HUES48 (cell line): ENCODE data around the gene SF1.

Source experiments
- H3K27ac ChIP-seq: one replicate; pipeline ENCODE4 v1.7.0; 2013; ENCODE audit warnings: low read depth, low read length, inconsistent platforms
- H3K27me3 ChIP-seq: 2 replicates; pipeline ENCODE4 v1.6.1; 2013; ENCODE audit warnings: mild to moderate bottlenecking, low read length; ENCODE audit not compliant: control insufficient read depth, insufficient read depth
- H3K36me3 ChIP-seq: 2 replicates; pipeline ENCODE4 v1.6.1; 2013; ENCODE audit warnings: low read length; ENCODE audit not compliant: control insufficient read depth, insufficient read depth
- H3K4me1 ChIP-seq: 2 replicates; pipeline ENCODE4 v1.6.1; 2013; ENCODE audit warnings: mild to moderate bottlenecking, low read length; ENCODE audit not compliant: control insufficient read depth, insufficient read depth
- H3K4me3 ChIP-seq: 2 replicates; pipeline ENCODE4 v1.5.1; 2013; ENCODE audit warnings: mild to moderate bottlenecking, low read depth, low read length
- H3K9ac ChIP-seq: 2 replicates; pipeline ENCODE4 v1.6.1; 2013; ENCODE audit warnings: mild to moderate bottlenecking, low read depth, low read length, moderate library complexity
- H3K9me3 ChIP-seq: 2 replicates; pipeline ENCODE4 v1.6.1; 2013; ENCODE audit warnings: low read length; ENCODE audit not compliant: control insufficient read depth, insufficient read depth

Gene SF1

GRCh38 chr11:64790205-64791095, 12.1 kb upstream of the SF1 start:
- H3K9ac ChIP-seq: no peak overlapping the region
- H3K27ac ChIP-seq: no peak overlapping the region
- no peak overlapping the region for H3K4me3 ChIP-seq
- H3K9me3 ChIP-seq: no peaks in the 10 kb centered on the region
- no peaks in the 10 kb centered on the region for H3K4me1 ChIP-seq
- peaks cover 7% of the 10 kb centered on the region for H3K36me3 ChIP-seq
- H3K27me3 ChIP-seq: no peaks in the 10 kb centered on the region

- no peak overlapping the region for H3K9ac ChIP-seq
- no peaks in the 10 kb centered on the region for H3K4me1 ChIP-seq
- H3K27me3 ChIP-seq: no peaks in the 10 kb centered on the region
- H3K4me3 ChIP-seq: no peak overlapping the region
- peaks cover 7% of the 10 kb centered on the region for H3K36me3 ChIP-seq
- H3K27ac ChIP-seq: no peak overlapping the region
- no peaks in the 10 kb centered on the region for H3K9me3 ChIP-seq
These were observed 11.2 kb upstream of the SF1 start for GRCh38 chr11:64789331-64790204.

GRCh38 chr11:64788321-64789215, 10.2 kb upstream of the SF1 start:
- Histone ChIP-seq H3K9ac (no peak overlapping the region), H3K27me3 (no peaks in the 10 kb centered on the region), H3K4me1 (no peaks in the 10 kb centered on the region), H3K36me3 (peaks cover 7% of the 10 kb centered on the region), H3K9me3 (no peaks in the 10 kb centered on the region), H3K4me3 (no peak overlapping the region), H3K27ac (no peak overlapping the region)

- Histone ChIP-seq H3K27ac (no peak overlapping the region), H3K36me3 (peaks cover 7% of the 10 kb centered on the region), H3K4me1 (no peaks in the 10 kb centered on the region), H3K9ac (no peak overlapping the region), H3K9me3 (no peaks in the 10 kb centered on the region), H3K27me3 (no peaks in the 10 kb centered on the region), H3K4me3 (no peak overlapping the region)
These were observed 9.4 kb upstream of the SF1 start for GRCh38 chr11:64787526-64788320.

GRCh38 chr11:64786308-64786707, 8.0 kb upstream of the SF1 start:
- no peak overlapping the region for H3K27ac ChIP-seq
- H3K27me3 ChIP-seq: no peaks in the 10 kb centered on the region
- H3K9ac ChIP-seq: no peak overlapping the region
- no peaks in the 10 kb centered on the region for H3K4me1 ChIP-seq
- peaks cover 7% of the 10 kb centered on the region for H3K36me3 ChIP-seq
- no peak overlapping the region for H3K4me3 ChIP-seq
- H3K9me3 ChIP-seq: no peaks in the 10 kb centered on the region

GRCh38 chr11:64784813-64785581, 6.7 kb upstream of the SF1 start:
- Histone ChIP-seq H3K9me3 (no peaks in the 10 kb centered on the region), H3K27ac (no peak overlapping the region), H3K27me3 (no peaks in the 10 kb centered on the region), H3K36me3 (peaks cover 5% of the 10 kb centered on the region), H3K4me1 (no peaks in the 10 kb centered on the region), H3K4me3 (no peak overlapping the region), H3K9ac (no peak overlapping the region)

GRCh38 chr11:64778223-64778472, 194 bp downstream of the SF1 start:
- peak overlapping the region; percentile 93 for H3K9ac ChIP-seq
- peak overlapping the region; percentile 99 for H3K27ac ChIP-seq
- H3K27me3 ChIP-seq: no peaks in the 10 kb centered on the region
- H3K9me3 ChIP-seq: no peaks in the 10 kb centered on the region
- H3K4me1 ChIP-seq: 0 out of 2 replicates have a peak, but pooled peaks cover 4% of the 10 kb centered on the region
- H3K4me3 ChIP-seq: peak overlapping the region; percentile 91
- H3K36me3 ChIP-seq: peaks cover 43% of the 10 kb centered on the region

GRCh38 chr11:64777449-64778222, 706 bp downstream of the SF1 start:
- Histone ChIP-seq H3K36me3 (peaks cover 48% of the 10 kb centered on the region), H3K27me3 (no peaks in the 10 kb centered on the region), H3K4me1 (0 out of 2 replicates have a peak, but pooled peaks cover 4% of the 10 kb centered on the region), H3K9ac (peak overlapping the region; percentile 93), H3K4me3 (peak overlapping the region; percentile 91), H3K27ac (peak overlapping the region; percentile 99), H3K9me3 (no peaks in the 10 kb centered on the region)

GRCh38 chr11:64776875-64777274, 1.5 kb downstream of the SF1 start:
- Histone ChIP-seq H3K9me3 (no peaks in the 10 kb centered on the region), H3K27me3 (no peaks in the 10 kb centered on the region), H3K9ac (peak overlapping the region; percentile 2; the same call in 1 of the 2 replicates), H3K36me3 (peaks cover 55% of the 10 kb centered on the region), H3K27ac (no peak overlapping the region), H3K4me3 (peak overlapping the region; percentile 91), H3K4me1 (0 out of 2 replicates have a peak, but pooled peaks cover 4% of the 10 kb centered on the region)
